IPS DF 19.7 (cell line): ENCODE results near the gene CFAP61.
"Not testable (repeated sequence)": the region's sequence is repeated elsewhere in the genome, so short reads cannot be mapped to it uniquely, and the experiment has no call there.

Experiments
- DNase-seq: peaks from one replicate; pipeline ENCODE4 v3.0.0-alpha.2; 2013; ENCODE audit warnings: low read depth, low spot score

The CFAP61 gene

GRCh38 chr20:20089018-20089417 lies 36.7 kb downstream of the CFAP61 start:
- DNase-seq: no peak

GRCh38 chr20:20089939-20090338 lies 37.6 kb downstream of the CFAP61 start:
- no peak for DNase-seq

GRCh38 chr20:20092827-20093226 lies 40.5 kb downstream of the CFAP61 start:
- no peak for DNase-seq

GRCh38 chr20:20094410-20094809 lies 42.1 kb downstream of the CFAP61 start:
- DNase-seq: no peak

GRCh38 chr20:20095114-20095872 lies 43.0 kb downstream of the CFAP61 start:
- DNase-seq: no peak

- no peak for DNase-seq
Observed at GRCh38 chr20:20096421-20096820, 44.1 kb downstream of the CFAP61 start.

GRCh38 chr20:20100881-20101280 lies 48.5 kb downstream of the CFAP61 start:
- no peak for DNase-seq

- DNase-seq: no peak
Observed at GRCh38 chr20:20102163-20102562, 49.8 kb downstream of the CFAP61 start.

GRCh38 chr20:20102716-20103258 lies 50.5 kb downstream of the CFAP61 start:
- no peak for DNase-seq

GRCh38 chr20:20103486-20103885 lies 51.2 kb downstream of the CFAP61 start:
- DNase-seq: no peak

GRCh38 chr20:20123187-20123586 lies 70.9 kb downstream of the CFAP61 start:
- DNase-seq: not testable (repeated sequence)

GRCh38 chr20:20130399-20130798 lies 78.1 kb downstream of the CFAP61 start:
- peak; percentile 15 for DNase-seq

GRCh38 chr20:20134941-20135575 lies 82.7 kb downstream of the CFAP61 start:
- no peak for DNase-seq

- no peak for DNase-seq
Observed at GRCh38 chr20:20136313-20136712, 84.0 kb downstream of the CFAP61 start.

GRCh38 chr20:20137851-20138250 lies 85.5 kb downstream of the CFAP61 start:
- no peak for DNase-seq

GRCh38 chr20:20138301-20139064 lies 86.2 kb downstream of the CFAP61 start:
- no peak for DNase-seq

GRCh38 chr20:20139403-20139802 lies 87.1 kb downstream of the CFAP61 start:
- no peak for DNase-seq

- DNase-seq: no peak
Observed at GRCh38 chr20:20143165-20143564, 90.8 kb downstream of the CFAP61 start.

- no peak for DNase-seq
Observed at GRCh38 chr20:20143646-20144045, 91.3 kb downstream of the CFAP61 start.

GRCh38 chr20:20148779-20149178 lies 96.4 kb downstream of the CFAP61 start:
- no peak for DNase-seq

- no peak for DNase-seq
Observed at GRCh38 chr20:20150241-20150640, 97.9 kb downstream of the CFAP61 start.

- DNase-seq: no peak
Observed at GRCh38 chr20:20160520-20160919, 108.2 kb downstream of the CFAP61 start.
